Measurements from ENCODE around the gene ZSWIM4. TPM values are rescaled to one million over a fixed set of nuclear protein-coding genes. Genes with fewer than 3 reads are reported as not detected.
A peak's percentile ranks its signal among the peaks of the same experiment; 100 is the strongest.

Gene ZSWIM4
- total and polyA plus RNA-seq, 2 of the 13 experiments (the other 11 are each of a cell fraction or from before 2014, with no cell fraction given) = 0.33 to 0.86 TPM

DNA sequence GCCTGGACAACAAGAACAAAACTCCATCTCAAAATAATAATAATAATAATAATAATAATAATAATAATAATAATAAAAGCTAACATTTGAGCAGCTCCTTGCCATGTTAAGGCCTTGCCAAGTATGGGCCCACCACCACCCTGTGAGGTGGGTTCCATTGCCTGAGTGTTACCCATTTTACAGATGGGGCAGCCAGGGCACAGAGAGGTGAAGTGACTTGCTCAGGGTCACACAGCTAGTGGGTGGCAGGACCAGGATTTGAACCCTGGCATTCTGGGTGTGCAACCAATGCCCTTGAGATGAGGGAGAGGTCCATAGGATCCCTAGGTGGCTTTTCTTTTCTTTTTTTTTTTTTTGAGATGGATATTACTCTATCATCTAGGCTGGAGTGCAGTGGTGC, 29.5 kb downstream of the ZSWIM4 start:
- Histone ChIP-seq H4K20me1 (ENCODE audit: insufficient read depth, low read length) (no peaks in the 10 kb centered on the region), H3K27me3 (ENCODE audit: control insufficient read depth in 1 of 2, insufficient read depth in 2 of 2, low read length in 2 of 2) (no peaks in the 10 kb centered on the region), H3K9ac (ENCODE audit: insufficient read depth, low read depth, low read length) (no peak overlapping the region), H3K27ac (ENCODE audit: extremely low read length, insufficient read depth, low read length) (no peak overlapping the region), H3K9me3 (ENCODE audit: low read length) (no peaks in the 10 kb centered on the region), H3K4me3 (replicated peaks in 1 of 3; ENCODE audit: insufficient read depth in 1 of 3, low read depth in 2 of 3, low read length in 3 of 3) (no peak overlapping the region), H3K4me2 (ENCODE audit: low read depth, low read length) (no peak overlapping the region), H3K79me2 (ENCODE audit: insufficient read depth, low read length) (no peaks in the 10 kb centered on the region), H3K36me3 (replicated peaks in 1 of 2; ENCODE audit: control insufficient read depth in 1 of 2, insufficient read depth in 2 of 2, low read length in 2 of 2) (no peaks in the 10 kb centered on the region), H2AFZ (ENCODE audit: low read length) (no peak overlapping the region), H3K4me1 (ENCODE audit: insufficient read depth, low read length) (no peaks in the 10 kb centered on the region)
- TF ChIP-seq ZNF768 (CRISPR knock-in tag; IDR thresholded peaks at IDR 0.05) (peak; percentile 85), ZNF251 (CRISPR knock-in tag; IDR thresholded peaks at IDR 0.05) (no peak), ZBTB38 (CRISPR knock-in tag; IDR thresholded peaks at IDR 0.05) (no peak), NFRKB (IDR thresholded peaks at IDR 0.05) (no peak), ZNF232 (CRISPR knock-in tag; IDR thresholded peaks at IDR 0.05; ENCODE audit: borderline replicate concordance) (no peak), BHLHE40 (IDR thresholded peaks at IDR 0.05; ENCODE audit: low read length) (no peak)
- BruUV-seq (replicated peaks) = no TSS peak
- DNase-seq (ENCODE audit: low spot score) (no peak), ATAC-seq (no peak), FAIRE-seq (no peak)
- ChIA-PET POLR2A (no interaction called here), CTCF (ENCODE audit: low intra/inter-chr PET ratio, low total read pairs) (no interaction called here)
- intact Hi-C loops (cut with micrococcal nuclease; ENCODE audit: unreplicated experiment) (no loop called here), in situ Hi-C loops (cut with HindIII; ENCODE audit: extremely low pct_ligation_motif_present, low pct_unique_long_range_greater_than_20kb) (no loop called here)

GRCh38 chr19:13825489-13826441, 30.5 kb downstream of the ZSWIM4 start:
- no TSS peak for BruUV-seq (replicated peaks)
- H3K79me2 ChIP-seq (ENCODE audit: insufficient read depth, low read length) = no peaks in the 10 kb centered on the region
- WGBS (ENCODE audit: low lambda C conversion rate) = 80% methylated on average over 18 of the region's 30 CpGs
- intact Hi-C loops (cut with micrococcal nuclease; ENCODE audit: unreplicated experiment) (no loop called here), in situ Hi-C loops (cut with HindIII; ENCODE audit: extremely low pct_ligation_motif_present, low pct_unique_long_range_greater_than_20kb) (no loop called here)
- DNase-seq (ENCODE audit: low spot score) (no peak), ATAC-seq (peak; percentile 87), FAIRE-seq (no peak)
- H4K20me1 ChIP-seq (ENCODE audit: insufficient read depth, low read length) = no peaks in the 10 kb centered on the region
- no peak overlapping the region for H3K9ac ChIP-seq (ENCODE audit: insufficient read depth, low read depth, low read length)
- no peaks in the 10 kb centered on the region for H3K4me1 ChIP-seq (ENCODE audit: insufficient read depth, low read length)
- TF ChIP-seq SP1 (IDR thresholded peaks at IDR 0.05) (no peak), SP1 (CRISPR knock-in tag; IDR thresholded peaks at IDR 0.05) (peak; percentile 39; the same call in 1 of the 2 replicates), STAG1 (CRISPR knock-in tag; IDR thresholded peaks at IDR 0.05) (peak; percentile 32; the same call in 1 of the 2 replicates), GABPB1 (CRISPR knock-in tag; IDR thresholded peaks at IDR 0.05) (0 out of 2 replicates have a peak, but pooled peaks have one; percentile 15), ZFP91 (CRISPR knock-in tag; IDR thresholded peaks at IDR 0.05; ENCODE audit: borderline replicate concordance) (peak; percentile 24; the same call in 1 of the 2 replicates), CCAR2 (optimal IDR thresholded peaks at IDR 0.05; ENCODE audit: low read depth, low read length) (no peak)
- H3K27me3 ChIP-seq (ENCODE audit: control insufficient read depth in 1 of 2, insufficient read depth in 2 of 2, low read length in 2 of 2) = no peaks in the 10 kb centered on the region
- no peaks in the 10 kb centered on the region for H3K36me3 ChIP-seq (replicated peaks in 1 of 2; ENCODE audit: control insufficient read depth in 1 of 2, insufficient read depth in 2 of 2, low read length in 2 of 2)
- no peak overlapping the region for H3K4me2 ChIP-seq (ENCODE audit: low read depth, low read length)
- no peaks in the 10 kb centered on the region for H3K9me3 ChIP-seq (ENCODE audit: low read length)
- H3K4me3 ChIP-seq (replicated peaks in 1 of 3; ENCODE audit: insufficient read depth in 1 of 3, low read depth in 2 of 3, low read length in 3 of 3) = no peak overlapping the region
- H2AFZ ChIP-seq (ENCODE audit: low read length) = no peak overlapping the region
- no peak overlapping the region for H3K27ac ChIP-seq (ENCODE audit: extremely low read length, insufficient read depth, low read length)
- CTCF ChIA-PET (ENCODE audit: low intra/inter-chr PET ratio, low total read pairs) = interaction anchor here (0.6 kb wide), 1 partner anchor 40 kb away, joined by 3 read pairs; no protein-coding TSS in a partner anchor
- POLR2A ChIA-PET = no interaction called here
